Effector memory CD8-positive, alpha-beta T cell (primary cell): ENCODE results near the gene MLST8.

Experiments used
- ATAC-seq: fragments of 150-1000 bp; cut with Tn5 transposase; replicated peaks from 2 replicates; pipeline ENCODE4 v1.10.0; 2021; ENCODE audit warnings: mild to moderate bottlenecking, moderate library complexity
- DNase-seq, 3 experiments: peaks; one replicate each; pipeline ENCODE4 v3.0.0; 2021
- H3K27ac Mint-ChIP-seq, 2 donors: one replicate each; pipeline ENCODE4 v1.8.0; 2022; ENCODE audit warnings: mild to moderate bottlenecking in 2 of 2, mixed read lengths in 2 of 2, moderate library complexity in 2 of 2
- H3K27me3 Mint-ChIP-seq, 2 donors: one replicate each; pipeline ENCODE4 v1.8.0; 2022; ENCODE audit warnings: mixed read lengths in 2 of 2
- H3K36me3 Mint-ChIP-seq: one replicate; pipeline ENCODE4 v1.8.0; 2022; ENCODE audit warnings: mild to moderate bottlenecking, moderate library complexity, mixed read lengths; ENCODE audit not compliant: insufficient read depth
- H3K4me1 Mint-ChIP-seq, 2 donors: one replicate each; pipeline ENCODE4 v1.8.0; 2022; ENCODE audit warnings: low read depth in 2 of 2, mixed read lengths in 2 of 2
- H3K4me3 Mint-ChIP-seq, 2 donors: one replicate each; pipeline ENCODE4 v1.8.0; 2022; ENCODE audit warnings: mild to moderate bottlenecking in 2 of 2, mixed read lengths in 2 of 2, moderate library complexity in 2 of 2
- H3K9me3 Mint-ChIP-seq, 2 donors: one replicate each; pipeline ENCODE4 v1.8.0; 2022; ENCODE audit warnings: mixed read lengths in 2 of 2

The MLST8 gene

GRCh38 chr16:2177561-2177960 lies 27.7 kb upstream of the MLST8 start:
- no peaks in the 10 kb centered on the region for H3K27me3 Mint-ChIP-seq
- DNase-seq (no peak), ATAC-seq (no peak)
- H3K4me3 Mint-ChIP-seq: no peak overlapping the region
- H3K27ac Mint-ChIP-seq: no peak overlapping the region
- H3K4me1 Mint-ChIP-seq: peaks cover 5 to 9% of the 10 kb centered on the region in 2 donors
- no peaks in the 10 kb centered on the region for H3K9me3 Mint-ChIP-seq
- H3K36me3 Mint-ChIP-seq: peaks cover 10% of the 10 kb centered on the region

- H3K27me3 Mint-ChIP-seq: no peaks in the 10 kb centered on the region
- DNase-seq (peak; percentile 19 to 30 (median 25)), ATAC-seq (peak; percentile 79)
- peaks cover 10% of the 10 kb centered on the region for H3K36me3 Mint-ChIP-seq
- H3K27ac Mint-ChIP-seq: no peak overlapping the region
- H3K4me3 Mint-ChIP-seq: no peak overlapping the region
- no peaks in the 10 kb centered on the region for H3K9me3 Mint-ChIP-seq
- peaks cover 5 to 9% of the 10 kb centered on the region in 2 donors for H3K4me1 Mint-ChIP-seq
Observed at GRCh38 chr16:2178321-2179106, 26.7 kb upstream of the MLST8 start.

GRCh38 chr16:2179107-2179501 lies 26.1 kb upstream of the MLST8 start:
- H3K4me1 Mint-ChIP-seq: peaks cover 5 to 8% of the 10 kb centered on the region in 2 donors
- H3K4me3 Mint-ChIP-seq: no peak overlapping the region
- peaks cover 6% of the 10 kb centered on the region for H3K36me3 Mint-ChIP-seq
- DNase-seq: no peak
- H3K9me3 Mint-ChIP-seq: no peaks in the 10 kb centered on the region
- no peaks in the 10 kb centered on the region for H3K27me3 Mint-ChIP-seq
- peak; percentile 5 for ATAC-seq
- H3K27ac Mint-ChIP-seq: no peak overlapping the region

- Mint-ChIP-seq H3K4me1 (peaks cover 5 to 8% of the 10 kb centered on the region in 2 donors), H3K27ac (no peak overlapping the region), H3K27me3 (no peaks in the 10 kb centered on the region), H3K36me3 (peaks cover 6% of the 10 kb centered on the region), H3K9me3 (no peaks in the 10 kb centered on the region), H3K4me3 (no peak overlapping the region)
- DNase-seq: no peak
- ATAC-seq: no peak
Observed at GRCh38 chr16:2179576-2179975, 25.7 kb upstream of the MLST8 start.

GRCh38 chr16:2180461-2180860 lies 24.8 kb upstream of the MLST8 start:
- no peaks in the 10 kb centered on the region for H3K9me3 Mint-ChIP-seq
- no peak overlapping the region for H3K27ac Mint-ChIP-seq
- H3K4me1 Mint-ChIP-seq: peaks cover 5 to 8% of the 10 kb centered on the region in 2 donors
- H3K36me3 Mint-ChIP-seq: peaks cover 6% of the 10 kb centered on the region
- H3K4me3 Mint-ChIP-seq: no peak overlapping the region
- ATAC-seq: no peak
- no peaks in the 10 kb centered on the region for H3K27me3 Mint-ChIP-seq
- DNase-seq: no peak

- Mint-ChIP-seq H3K4me3 (no peak overlapping the region), H3K9me3 (no peaks in the 10 kb centered on the region), H3K27me3 (no peaks in the 10 kb centered on the region), H3K36me3 (peaks cover 2% of the 10 kb centered on the region), H3K4me1 (peaks cover 5 to 8% of the 10 kb centered on the region in 2 donors), H3K27ac (no peak overlapping the region)
- DNase-seq: no peak
- ATAC-seq: no peak
Observed at GRCh38 chr16:2180962-2181923, 24.0 kb upstream of the MLST8 start.

GRCh38 chr16:2181952-2182351 lies 23.3 kb upstream of the MLST8 start:
- no peaks in the 10 kb centered on the region for H3K9me3 Mint-ChIP-seq
- H3K27ac Mint-ChIP-seq: peak overlapping the region in 1 of 2 donors; percentile 65
- ATAC-seq: no peak
- H3K27me3 Mint-ChIP-seq: no peaks in the 10 kb centered on the region
- no peaks in the 10 kb centered on the region for H3K36me3 Mint-ChIP-seq
- no peak for DNase-seq
- H3K4me1 Mint-ChIP-seq: peaks cover 5 to 8% of the 10 kb centered on the region in 2 donors
- H3K4me3 Mint-ChIP-seq: no peak overlapping the region

GRCh38 chr16:2183671-2184070 lies 21.6 kb upstream of the MLST8 start:
- Mint-ChIP-seq H3K4me1 (peaks cover 5 to 8% of the 10 kb centered on the region in 2 donors), H3K27me3 (no peaks in the 10 kb centered on the region), H3K9me3 (no peaks in the 10 kb centered on the region), H3K27ac (no peak overlapping the region), H3K36me3 (no peaks in the 10 kb centered on the region), H3K4me3 (no peak overlapping the region)
- ATAC-seq (no peak), DNase-seq (no peak)

GRCh38 chr16:2184346-2184745 lies 20.9 kb upstream of the MLST8 start:
- H3K27me3 Mint-ChIP-seq: no peaks in the 10 kb centered on the region
- no peaks in the 10 kb centered on the region for H3K36me3 Mint-ChIP-seq
- no peak overlapping the region for H3K4me3 Mint-ChIP-seq
- ATAC-seq (no peak), DNase-seq (no peak)
- peaks cover 5 to 8% of the 10 kb centered on the region in 2 donors for H3K4me1 Mint-ChIP-seq
- no peaks in the 10 kb centered on the region for H3K9me3 Mint-ChIP-seq
- H3K27ac Mint-ChIP-seq: no peak overlapping the region

- DNase-seq: no peak
- H3K9me3 Mint-ChIP-seq: no peaks in the 10 kb centered on the region
- ATAC-seq: no peak
- no peak overlapping the region for H3K27ac Mint-ChIP-seq
- no peaks in the 10 kb centered on the region for H3K36me3 Mint-ChIP-seq
- H3K4me1 Mint-ChIP-seq: peaks cover 5 to 8% of the 10 kb centered on the region in 2 donors
- H3K4me3 Mint-ChIP-seq: no peak overlapping the region
- H3K27me3 Mint-ChIP-seq: no peaks in the 10 kb centered on the region
Observed at GRCh38 chr16:2184962-2185361, 20.3 kb upstream of the MLST8 start.

GRCh38 chr16:2186064-2186463 lies 19.2 kb upstream of the MLST8 start:
- Mint-ChIP-seq H3K27me3 (no peaks in the 10 kb centered on the region), H3K36me3 (no peaks in the 10 kb centered on the region), H3K4me3 (no peak overlapping the region), H3K27ac (peak overlapping the region in 1 of 2 donors; percentile 68), H3K9me3 (no peaks in the 10 kb centered on the region), H3K4me1 (peaks cover 5 to 8% of the 10 kb centered on the region in 2 donors)
- ATAC-seq: no peak
- no peak for DNase-seq

- H3K36me3 Mint-ChIP-seq: no peaks in the 10 kb centered on the region
- ATAC-seq: no peak
Observed at GRCh38 chr16:2186505-2186904, 18.7 kb upstream of the MLST8 start.

GRCh38 chr16:2187212-2187611 lies 18.0 kb upstream of the MLST8 start:
- H3K4me3 Mint-ChIP-seq: no peak overlapping the region
- no peaks in the 10 kb centered on the region for H3K36me3 Mint-ChIP-seq
- no peak for ATAC-seq

More at GRCh38 chr16:2186505-2186904, 18.7 kb upstream of the MLST8 start:
- Mint-ChIP-seq H3K9me3 (no peaks in the 10 kb centered on the region), H3K4me1 (peaks cover 5 to 8% of the 10 kb centered on the region in 2 donors), H3K4me3 (no peak overlapping the region), H3K27ac (no peak overlapping the region), H3K27me3 (no peaks in the 10 kb centered on the region)
- DNase-seq: no peak

More at GRCh38 chr16:2187212-2187611, 18.0 kb upstream of the MLST8 start:
- no peak overlapping the region for H3K27ac Mint-ChIP-seq
- no peaks in the 10 kb centered on the region for H3K27me3 Mint-ChIP-seq
- no peak for DNase-seq
- H3K4me1 Mint-ChIP-seq: peaks cover 3% of the 10 kb centered on the region in 2 donors
- no peaks in the 10 kb centered on the region for H3K9me3 Mint-ChIP-seq
